Measurements from ENCODE around the gene CCNT2. TPM values are rescaled to one million over a fixed set of nuclear protein-coding genes. Genes with fewer than 3 reads are reported as not detected.
"Not testable (repeated sequence)": the region's sequence is repeated elsewhere in the genome, so short reads cannot be mapped to it uniquely, and the experiment has no call there.

Gene CCNT2
- total RNA-seq, 1 donor from 2014 or later = 59.4 TPM

DNA sequence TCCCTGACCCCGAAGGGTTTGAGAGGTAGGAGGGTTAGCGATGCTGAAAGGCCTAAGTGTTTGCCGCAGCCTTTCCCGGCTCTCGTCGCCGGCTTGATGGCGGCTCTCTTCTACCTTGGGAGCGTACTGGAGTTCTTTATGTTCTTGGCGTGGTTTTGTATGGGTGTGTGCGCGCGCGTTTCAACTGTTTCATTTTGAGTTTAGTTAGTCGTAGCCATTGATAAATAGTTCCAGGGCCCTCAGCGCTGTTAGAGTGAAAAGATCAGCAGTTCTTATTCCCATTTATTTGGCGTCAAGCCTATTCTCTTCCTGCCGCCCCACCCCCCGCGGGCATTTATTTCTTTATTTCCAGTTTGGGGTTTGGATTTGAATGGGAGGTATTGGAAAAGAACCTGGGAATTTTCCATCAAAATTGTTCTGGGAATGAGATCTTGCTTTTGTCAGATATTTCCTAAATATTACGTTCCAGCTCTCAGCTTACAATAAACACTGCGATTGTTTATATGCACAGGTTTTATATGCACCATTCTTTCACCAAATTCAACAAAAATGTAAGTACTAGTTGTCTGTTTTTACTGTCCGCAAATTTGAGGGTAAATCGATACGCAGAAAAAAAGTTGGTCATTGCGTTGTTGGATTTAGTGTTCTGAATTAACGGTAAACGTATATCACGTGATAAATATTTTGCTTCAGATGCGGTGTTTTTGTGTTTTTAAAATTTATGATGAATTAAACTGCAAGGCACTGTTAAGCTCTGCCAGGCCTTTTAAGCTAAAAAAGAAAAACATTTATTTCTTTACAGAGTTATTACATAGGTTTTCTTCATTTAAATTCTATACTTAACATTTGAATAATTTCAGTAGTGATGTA lies 954 bp downstream of the CCNT2 start:
- DNase-seq = peak; percentile 67

DNA sequence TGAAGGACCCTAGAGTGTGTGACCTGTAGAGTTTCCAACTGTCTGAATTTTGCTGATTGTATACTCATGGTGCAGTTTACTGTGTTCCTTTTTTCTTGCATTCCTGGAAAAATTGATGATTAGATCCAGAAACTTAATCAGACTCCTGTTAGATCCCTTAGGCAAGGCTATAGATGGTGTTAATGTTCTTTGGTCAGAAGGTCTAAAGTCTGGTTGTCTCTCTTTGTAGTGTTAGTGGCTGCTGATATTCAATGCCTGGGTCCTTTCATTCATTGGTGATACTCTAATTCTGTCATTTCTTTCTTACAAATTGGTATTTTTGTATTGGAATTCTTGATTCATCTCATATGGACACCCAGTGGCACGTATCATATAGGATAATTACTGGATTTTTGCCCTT lies 6.3 kb downstream of the CCNT2 start:
- DNase-seq = no peak

DNA sequence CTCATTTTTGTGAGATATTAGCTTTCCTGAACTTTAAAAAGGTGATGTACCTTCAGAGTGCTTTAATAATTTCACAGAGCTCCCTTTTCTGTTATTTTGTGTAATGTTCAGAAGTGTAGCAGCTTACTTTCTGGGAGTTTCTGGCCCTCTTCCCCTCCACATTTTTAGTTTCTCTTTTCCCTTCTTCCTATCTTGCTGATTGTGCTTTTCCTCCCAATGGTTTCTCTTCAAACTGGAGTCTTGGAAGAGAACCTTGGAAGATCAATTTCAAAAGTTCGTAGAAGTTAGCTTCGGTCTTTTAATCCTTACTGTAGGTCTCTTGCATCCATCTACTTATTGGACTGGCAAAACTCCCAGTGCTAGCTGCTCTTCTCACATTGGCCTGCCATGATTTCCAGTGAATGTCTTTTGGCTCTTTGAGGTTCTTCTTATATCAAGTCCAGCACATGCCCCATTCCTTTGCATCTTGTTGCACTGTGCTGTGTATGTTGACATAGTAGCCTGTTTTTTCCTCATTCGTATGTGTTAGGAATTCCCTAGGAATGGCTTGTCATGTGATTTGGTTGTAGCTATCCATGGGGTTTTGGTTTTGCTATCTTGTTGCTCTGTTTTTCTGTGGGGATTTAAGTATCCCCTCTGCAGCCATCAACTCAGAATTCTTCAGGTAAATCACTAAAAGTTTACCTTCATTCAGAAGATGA lies 7.8 kb downstream of the CCNT2 start:
- no peak for DNase-seq

DNA sequence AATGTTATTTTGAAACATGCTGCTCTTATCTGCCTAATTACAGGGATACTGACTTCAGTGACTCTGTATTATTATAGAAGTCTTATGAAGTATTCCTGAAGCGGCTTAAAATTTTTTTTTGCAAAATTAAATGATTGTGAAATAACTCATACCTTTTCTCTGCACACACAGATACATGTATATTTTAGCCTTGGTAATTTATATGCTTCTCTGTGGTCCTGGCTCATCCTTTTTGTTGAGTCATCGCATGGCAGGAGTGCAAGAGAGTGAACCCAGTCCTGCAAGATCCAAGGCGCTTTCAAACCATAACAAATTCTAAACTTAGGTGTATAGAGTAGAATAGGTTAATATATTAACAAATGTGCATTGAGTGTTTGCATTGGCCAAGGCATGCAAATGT lies 8.6 kb downstream of the CCNT2 start:
- DNase-seq = no peak

DNA sequence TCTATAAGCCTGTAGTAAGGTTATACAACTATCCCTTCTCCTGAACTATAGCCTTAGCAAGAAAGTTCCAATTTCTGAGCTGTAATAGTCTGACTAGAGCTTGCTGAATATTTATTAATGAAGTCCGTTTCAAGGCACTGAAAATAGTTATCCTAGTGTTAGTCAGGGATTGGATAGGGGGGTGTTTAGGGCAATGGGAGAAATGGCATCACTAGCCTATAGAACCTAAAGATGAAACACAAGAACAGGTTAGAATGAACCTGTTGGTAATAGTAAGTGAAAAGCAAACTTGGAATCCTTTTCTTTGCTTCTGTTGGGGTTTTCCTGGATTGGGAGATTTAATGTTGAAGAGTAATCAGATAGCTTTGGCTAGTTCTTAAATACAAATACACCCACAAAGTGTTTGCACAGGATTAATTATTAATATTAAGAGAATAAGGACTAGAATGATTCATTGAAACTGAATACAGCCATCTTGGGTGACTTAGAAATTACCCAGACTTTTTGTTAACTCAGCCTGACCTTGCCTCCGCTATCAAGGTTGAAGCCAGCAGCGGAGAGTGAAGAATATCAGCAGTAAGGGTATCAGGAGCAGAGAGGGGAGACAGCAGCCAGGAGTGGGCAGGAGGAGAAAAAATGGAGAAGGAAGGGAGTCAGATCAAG lies 14.4 kb downstream of the CCNT2 start:
- no peak for DNase-seq

DNA sequence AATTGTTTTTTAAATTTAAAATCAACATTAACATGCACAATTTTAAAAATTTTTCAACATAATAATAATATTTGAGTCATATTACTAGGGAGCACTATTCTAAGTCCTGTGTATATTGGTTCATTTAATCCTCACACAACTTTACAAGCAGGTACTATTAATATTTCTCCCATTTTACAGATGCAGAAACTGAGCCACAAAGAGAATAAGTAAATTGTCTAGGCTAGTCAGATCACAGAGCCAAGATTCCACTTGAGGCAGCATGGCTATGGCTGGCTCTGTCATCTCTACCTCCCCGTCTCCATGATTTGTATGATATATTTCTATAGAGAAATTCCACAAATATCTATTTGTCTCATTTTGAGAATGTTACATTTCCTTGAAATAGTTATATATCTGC lies 15.1 kb downstream of the CCNT2 start:
- DNase-seq = no peak

DNA sequence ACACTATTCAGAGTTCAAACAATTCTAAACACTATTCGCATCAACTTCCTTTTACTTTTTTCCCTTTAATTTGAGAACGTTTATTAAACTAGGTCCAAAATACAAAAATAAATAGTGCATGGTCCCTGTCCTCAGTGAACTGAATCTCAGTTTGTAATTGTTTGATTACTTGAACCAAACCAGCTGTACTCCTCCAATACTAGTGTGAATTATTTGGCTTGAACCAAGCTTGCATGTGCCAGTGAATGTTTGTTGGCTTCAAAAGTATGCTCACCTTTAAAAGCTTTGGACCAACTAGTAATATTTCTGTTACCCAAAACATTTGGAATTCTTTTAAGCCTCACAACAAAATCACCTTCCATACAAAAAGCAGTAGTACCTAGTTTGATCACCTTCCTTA lies 15.5 kb downstream of the CCNT2 start:
- no peak for DNase-seq

DNA sequence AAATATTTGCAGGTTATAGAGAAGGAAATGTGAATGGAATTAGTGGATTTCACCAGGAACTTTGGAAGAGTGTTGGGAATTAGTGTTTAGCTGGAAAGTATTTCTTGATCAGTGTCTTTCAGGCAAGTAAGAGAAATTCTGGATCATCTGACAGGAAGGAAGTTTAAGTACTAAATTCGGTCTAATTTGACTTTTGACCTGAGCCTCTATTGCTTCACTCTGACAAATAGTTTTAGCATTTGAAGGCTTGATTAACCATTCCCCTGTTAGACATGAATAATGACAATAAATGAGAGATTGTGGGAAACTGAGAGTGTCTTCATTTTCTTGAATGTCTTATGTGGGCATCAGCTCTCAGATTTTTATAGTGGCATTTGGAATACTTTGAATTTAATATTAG lies 16.0 kb downstream of the CCNT2 start:
- DNase-seq = no peak

DNA sequence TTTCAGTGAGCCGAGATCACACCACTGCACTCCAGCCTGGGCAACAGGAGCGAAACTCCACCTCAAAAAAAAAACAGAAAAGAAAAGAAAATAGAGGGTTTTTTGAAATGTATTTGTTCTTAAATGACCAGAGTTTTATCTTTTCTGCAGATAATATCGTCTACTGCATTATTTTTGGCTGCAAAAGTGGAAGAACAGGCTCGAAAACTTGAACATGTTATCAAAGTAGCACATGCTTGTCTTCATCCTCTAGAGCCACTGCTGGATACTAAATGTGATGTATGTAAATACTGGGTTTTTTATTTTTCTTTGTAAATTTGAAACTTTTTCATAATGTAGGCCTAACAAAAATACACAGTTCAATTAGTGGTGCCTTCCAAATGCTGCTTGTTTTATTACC lies 18.1 kb downstream of the CCNT2 start:
- no peak for DNase-seq

DNA sequence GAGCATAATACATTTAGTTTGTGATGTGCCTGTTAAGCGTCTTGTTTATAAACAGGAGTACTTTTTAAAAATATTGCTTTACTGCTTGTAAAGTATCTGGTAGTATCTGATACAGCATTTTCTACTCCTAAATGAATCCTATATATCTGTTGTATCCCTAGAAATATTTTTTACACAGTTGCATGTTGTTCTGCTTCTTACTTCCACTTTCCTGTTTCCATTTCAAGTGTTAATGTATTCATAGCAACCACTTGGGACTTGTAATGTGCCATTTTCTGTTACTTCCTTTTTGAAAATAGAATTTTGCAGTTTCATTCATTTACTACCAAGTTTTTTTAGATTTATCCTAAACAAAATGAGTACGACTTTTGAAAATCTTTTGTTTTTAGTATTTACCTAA lies 24.9 kb downstream of the CCNT2 start:
- DNase-seq = no peak

DNA sequence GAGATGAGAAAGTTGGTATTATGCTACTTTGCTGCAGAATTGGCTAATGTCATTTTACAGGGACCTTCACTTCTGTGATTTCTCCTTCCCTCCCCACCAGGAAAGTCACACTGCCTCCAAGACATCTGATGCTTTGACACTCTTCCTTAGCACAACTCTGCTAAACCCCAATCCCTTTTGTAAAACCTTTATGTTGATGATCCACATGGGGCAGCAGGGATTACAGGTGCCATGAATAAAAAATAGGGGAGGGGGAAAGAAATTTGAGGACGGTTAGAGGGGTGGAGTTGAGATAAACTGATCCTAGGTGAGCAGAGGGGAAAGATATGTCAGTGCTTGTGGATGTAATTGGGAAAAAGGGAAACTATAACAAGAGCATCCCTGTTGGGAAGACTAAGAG lies 26.4 kb downstream of the CCNT2 start:
- no peak for DNase-seq

DNA sequence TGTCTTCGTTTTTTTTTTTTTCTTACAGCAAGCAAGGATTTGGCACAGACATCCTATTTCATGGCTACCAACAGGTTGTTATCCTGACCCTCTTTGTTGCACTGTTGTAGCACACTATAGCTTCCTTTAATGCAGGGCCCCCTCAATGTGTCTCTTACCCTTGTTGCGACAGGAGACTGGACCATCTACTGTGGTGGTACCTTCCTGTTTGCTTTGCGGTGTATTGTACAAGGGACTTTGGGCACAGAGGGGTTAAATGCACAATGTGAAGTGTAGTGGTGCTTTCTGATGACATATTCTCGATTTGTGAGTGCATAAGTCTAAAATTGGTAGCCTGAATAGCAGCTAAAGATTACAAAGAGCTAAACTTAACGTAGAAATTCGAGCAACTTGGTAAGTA lies 27.5 kb downstream of the CCNT2 start:
- DNase-seq = no peak

DNA sequence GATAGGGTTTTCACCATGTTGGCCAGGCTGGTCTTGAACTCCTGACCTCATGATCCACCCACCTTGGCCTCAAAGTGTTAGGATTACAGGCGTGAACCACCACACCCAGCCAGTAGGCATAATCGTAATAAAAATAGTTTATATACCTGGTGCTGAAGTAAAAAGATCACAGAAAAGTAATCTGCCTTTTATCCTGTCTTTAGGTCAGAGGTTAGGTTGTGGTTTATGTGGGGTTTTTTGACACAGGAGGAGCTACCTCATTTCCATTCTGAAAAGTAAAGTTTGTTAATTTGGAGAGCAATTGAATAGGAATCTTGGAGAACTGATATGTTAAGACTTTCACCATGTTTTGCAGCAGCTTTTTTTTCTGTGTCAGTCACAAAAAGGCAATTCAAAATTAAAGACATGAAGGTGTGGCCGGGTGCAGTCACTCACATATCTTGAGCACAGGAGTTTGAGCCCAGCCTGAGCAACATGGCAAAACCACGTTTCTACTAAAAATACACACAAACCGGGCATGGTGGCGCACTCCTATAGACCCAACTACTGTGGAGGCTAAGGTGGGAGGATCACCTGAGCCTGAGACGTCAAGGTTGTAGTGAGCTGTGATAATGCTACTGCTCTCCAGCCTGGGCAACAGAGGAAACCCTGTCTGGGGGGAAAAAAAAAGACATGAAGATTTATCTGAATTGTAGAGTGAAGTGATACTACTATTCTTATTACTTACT lies 31.5 kb downstream of the CCNT2 start:
- no peak for DNase-seq

DNA sequence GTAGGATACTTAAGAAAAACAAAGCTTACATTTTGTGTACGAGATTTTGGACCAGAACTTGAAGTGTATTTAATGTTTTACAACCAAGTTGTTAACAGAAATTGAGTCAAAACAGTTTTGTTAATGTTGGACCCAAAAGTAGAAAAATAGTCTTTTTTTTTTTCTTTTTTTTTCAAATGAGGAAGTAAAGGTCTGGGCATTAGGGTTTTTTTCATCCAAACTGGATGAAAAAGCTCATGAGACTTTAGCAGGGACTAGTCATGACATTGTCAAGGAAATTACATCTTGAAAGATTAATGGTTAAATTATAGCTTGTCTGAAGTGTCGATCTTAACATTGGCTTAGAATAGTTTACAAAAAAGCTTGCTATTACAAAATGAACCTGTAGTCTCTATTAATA lies 32.3 kb downstream of the CCNT2 start:
- DNase-seq = no peak

DNA sequence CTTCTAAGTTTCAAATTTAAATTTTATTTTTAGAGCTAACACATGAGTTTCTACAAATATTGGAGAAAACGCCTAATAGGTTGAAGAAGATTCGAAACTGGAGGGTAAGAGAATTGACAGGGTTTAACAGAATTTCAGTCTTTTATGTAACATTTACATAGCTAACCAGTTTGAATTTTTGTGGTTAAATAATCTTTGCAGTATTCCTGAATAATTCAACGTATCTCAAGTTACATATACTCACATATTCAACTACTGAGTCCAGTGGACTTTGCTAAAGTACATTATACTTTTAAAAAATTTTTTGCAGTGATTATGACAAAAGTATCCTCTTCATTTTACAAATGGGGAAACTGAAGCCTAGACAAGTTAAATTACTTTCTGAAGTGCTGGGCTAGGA lies 34.0 kb downstream of the CCNT2 start:
- DNase-seq = no peak

DNA sequence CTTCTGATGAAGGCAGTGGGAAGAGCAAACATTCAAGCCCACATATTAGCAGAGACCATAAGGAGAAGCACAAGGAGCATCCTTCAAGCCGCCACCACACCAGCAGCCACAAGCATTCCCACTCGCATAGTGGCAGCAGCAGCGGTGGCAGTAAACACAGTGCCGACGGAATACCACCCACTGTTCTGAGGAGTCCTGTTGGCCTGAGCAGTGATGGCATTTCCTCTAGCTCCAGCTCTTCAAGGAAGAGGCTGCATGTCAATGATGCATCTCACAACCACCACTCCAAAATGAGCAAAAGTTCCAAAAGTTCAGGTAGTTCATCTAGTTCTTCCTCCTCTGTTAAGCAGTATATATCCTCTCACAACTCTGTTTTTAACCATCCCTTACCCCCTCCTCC lies 35.4 kb downstream of the CCNT2 start:
- DNase-seq = no peak

DNA sequence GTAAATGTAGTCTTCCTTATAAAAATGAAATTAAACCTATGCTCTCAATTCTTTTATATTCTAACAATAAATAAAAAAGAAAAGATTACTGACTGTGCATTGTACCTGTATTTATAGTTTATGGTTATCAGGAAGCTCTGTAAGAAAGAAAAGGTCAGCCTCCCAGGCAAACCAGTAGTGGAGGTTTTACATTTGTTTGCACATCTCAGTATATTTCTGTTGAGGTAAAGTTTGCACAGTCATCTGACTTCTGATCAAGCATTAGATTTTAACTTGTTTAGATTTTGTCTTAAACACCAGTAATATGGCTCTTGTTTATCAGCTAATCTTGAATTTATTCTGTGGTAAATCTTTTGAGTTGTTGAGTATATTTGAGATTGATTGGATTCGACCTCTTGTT lies 37.1 kb downstream of the CCNT2 start:
- no peak for DNase-seq

DNA sequence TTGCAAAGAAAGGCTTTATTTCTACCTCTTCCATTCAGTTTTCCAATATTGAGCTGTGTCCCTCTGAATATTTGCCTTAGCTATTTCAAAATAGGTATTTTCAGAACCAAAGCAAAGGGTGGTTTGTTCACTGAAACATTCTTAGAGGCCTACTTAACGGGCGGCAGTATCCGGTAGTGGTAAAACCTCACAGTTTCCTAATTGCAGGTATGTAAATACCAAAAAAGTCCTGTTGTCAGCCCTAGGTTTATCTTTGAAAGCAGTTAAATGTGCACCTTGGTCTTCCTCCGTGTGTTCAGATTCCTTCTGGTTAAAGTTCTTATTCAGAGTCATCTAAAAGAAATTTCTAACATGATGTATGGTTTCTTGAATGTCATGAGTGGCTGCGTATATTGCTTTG lies 38.9 kb downstream of the CCNT2 start:
- DNase-seq = no peak

DNA sequence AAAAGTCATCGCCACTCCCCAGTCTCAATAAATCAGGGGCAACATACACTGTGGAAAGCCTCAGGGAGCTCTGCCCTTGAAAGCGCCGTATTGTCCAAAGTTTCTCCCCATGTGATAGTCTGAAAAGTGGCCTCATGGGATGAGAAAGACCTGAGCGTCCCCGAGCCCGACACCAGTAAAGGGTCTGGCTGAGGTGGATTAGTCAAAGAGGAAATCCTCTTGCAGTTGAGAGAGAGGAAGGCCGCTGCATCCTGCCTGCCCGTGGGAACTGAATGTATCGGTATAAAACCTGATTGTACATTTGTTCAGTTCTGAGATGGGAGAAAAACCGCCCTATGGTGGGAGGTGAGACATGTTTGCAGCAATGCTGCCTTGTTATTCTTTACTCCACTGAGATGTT lies 48.5 kb downstream of the CCNT2 start:
- not testable (repeated sequence) for DNase-seq

DNA sequence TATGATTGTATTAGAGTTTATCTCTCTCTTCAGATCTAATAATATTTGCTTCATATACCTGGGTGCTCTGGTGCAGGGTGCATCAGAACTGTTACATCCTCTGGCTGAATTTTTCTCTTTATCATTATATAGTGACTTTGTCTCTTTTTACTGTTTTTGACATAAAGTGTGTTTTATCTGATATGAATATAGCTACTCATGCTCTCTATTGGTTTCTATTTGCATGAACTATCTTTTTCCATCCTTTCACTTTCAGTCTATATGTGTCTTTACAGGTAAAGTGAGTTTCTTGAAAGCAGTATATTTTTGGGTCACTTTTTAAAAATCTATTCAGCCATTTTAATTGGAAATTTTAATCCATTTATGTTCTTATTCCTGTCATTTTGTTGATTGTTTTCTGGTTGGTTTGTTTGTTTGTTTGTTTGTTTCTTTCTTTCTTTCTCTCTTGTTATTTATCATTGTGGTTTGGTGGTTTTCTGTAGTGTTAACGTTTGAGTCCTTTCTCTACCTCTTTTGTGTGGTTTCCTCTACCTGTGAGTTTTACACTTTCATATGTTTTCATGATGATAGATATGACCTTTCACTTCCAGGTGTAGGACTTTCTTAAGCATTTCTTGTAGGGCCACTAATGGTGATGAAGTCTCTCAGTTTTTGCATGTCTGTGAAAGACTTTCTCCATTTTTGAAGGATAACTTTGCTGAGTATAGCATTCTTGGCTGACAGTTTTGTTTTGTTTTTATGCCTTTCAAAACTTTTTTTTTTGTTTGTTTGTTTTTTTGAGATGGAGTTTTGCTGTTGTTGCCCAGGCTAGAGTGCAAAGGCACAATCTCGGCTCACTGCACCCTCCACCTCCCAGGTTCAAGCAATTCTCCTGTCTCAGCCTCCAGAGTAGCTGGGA lies 54.9 kb downstream of the CCNT2 start:
- no peak for DNase-seq

DNA sequence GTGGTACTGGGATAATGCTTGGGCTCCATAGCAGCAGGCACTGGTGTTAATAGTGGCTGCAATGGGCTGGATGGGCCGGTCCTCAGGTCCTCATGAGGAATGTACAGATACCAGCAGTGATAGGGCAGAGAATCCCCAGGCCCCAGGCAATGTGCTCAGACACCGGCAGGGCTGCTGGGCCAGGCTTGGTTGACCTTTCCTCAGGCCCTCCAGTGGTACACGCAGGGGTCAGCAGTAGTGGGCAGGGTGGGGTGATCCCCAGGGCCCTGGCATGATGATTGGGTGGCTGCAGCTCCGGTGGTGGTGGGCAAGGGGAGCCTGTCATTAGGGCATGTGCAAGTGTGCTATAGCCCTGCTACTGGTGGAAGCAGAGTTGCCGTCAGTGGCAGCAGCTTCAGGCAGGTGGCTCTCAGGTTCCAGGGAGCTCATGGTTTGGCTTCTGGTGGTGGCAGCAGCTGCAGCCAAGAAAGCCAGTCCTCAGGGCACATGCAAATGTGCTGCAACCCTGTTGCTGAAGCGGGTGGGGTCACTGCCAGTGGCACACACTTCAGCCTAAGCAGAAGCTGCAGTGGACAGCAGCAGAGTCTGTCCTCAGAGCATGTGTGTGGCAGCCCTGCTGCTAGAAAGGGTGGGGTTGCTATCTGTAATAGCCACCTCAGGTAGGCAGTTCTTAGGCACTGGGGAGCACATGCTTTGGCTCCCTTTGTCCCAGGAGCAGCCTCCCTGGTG lies 56.8 kb downstream of the CCNT2 start:
- DNase-seq = no peak
